Endometrial microvascular endothelial cells (primary cell): ENCODE results near the gene CTIF. TPM values are rescaled to one million over a fixed set of nuclear protein-coding genes. Genes with fewer than 3 reads are reported as not detected.

Experiments used
- in situ Hi-C: cut with HindIII; loops from 2 replicates; pipeline ENCODE4 v1.10.0; 2017; ENCODE audit warnings: low sequenced_read_pairs, low pct_unique_long_range_greater_than_20kb; ENCODE audit errors: inconsistent ontology term
- total RNA-seq: library from RNA; depleted of rRNA; stranded (reverse); fragments of >200 nt; gene quantifications from one replicate; pipeline ENCODE4 v1.2.3, GENCODE V29; 2015; ENCODE audit errors: inconsistent ontology term

The CTIF gene
- total RNA-seq, 1 donor from 2014 or later: 13.2 TPM

GRCh38 chr18:48611785-48612480 lies 73.1 kb downstream of the CTIF start:
- in situ Hi-C loops: no loop called here

DNA sequence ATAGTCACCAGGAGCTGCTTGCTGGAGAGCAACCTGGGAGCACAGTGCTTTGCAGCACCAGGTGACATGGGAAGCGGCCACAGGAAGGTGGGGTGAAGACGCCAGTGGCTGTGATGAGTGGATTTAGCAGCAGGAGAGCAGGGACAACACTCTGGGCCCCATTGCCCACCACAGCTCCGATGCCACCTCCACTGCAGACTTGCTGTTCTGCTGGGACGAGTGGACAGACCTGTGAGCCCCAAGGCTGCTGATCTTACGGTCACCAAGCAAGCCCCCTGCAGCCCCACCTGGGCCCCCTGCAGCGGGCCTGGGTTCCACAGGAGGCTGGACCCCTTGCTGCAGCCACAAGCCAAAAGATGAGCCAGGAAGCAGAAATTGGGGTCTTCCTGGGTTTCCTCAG lies 73.7 kb downstream of the CTIF start:
- in situ Hi-C loops: no loop called here

- in situ Hi-C loops: no loop called here
Measured at GRCh38 chr18:48612917-48613316, 74.1 kb downstream of the CTIF start.

DNA sequence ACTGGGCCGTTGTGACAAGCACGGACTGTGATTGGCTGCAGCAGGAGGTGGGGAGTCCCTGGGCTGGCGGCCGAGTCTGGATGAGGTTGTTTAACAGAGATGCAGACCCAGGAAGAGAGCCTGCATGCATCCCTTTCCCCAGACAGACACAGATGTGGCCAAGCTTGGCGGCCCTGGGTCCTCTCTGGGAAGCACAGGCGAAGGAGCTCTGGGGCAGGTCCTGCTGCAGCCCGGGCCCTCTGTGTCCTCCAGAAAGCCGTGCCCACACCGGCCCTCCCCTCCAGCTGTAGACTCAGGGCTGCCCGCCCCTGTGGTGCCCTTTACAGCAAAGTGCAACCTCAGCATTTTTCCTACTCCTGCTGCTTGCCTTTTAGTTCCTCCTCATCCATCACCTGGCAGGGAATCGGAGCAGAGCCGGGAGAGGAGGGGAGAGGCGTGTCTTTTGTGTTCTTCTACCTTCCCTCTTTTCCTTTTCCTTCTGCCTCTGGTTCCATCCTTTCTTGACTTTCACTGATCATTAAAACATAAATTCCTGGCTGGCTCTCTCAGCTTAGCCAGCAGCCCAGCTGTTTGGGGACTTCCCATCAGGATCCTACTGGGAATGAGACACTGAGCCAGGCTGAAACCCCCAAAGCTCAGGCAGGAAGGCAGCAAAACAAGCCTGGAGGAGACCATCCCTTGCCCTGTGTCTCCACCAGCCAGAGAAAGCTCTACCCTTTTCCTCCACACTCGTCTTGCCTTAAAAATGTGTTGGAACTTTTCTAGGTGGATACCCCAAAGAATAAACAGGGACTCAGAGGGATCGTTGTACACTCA lies 75.0 kb downstream of the CTIF start:
- in situ Hi-C loops: no loop called here

DNA sequence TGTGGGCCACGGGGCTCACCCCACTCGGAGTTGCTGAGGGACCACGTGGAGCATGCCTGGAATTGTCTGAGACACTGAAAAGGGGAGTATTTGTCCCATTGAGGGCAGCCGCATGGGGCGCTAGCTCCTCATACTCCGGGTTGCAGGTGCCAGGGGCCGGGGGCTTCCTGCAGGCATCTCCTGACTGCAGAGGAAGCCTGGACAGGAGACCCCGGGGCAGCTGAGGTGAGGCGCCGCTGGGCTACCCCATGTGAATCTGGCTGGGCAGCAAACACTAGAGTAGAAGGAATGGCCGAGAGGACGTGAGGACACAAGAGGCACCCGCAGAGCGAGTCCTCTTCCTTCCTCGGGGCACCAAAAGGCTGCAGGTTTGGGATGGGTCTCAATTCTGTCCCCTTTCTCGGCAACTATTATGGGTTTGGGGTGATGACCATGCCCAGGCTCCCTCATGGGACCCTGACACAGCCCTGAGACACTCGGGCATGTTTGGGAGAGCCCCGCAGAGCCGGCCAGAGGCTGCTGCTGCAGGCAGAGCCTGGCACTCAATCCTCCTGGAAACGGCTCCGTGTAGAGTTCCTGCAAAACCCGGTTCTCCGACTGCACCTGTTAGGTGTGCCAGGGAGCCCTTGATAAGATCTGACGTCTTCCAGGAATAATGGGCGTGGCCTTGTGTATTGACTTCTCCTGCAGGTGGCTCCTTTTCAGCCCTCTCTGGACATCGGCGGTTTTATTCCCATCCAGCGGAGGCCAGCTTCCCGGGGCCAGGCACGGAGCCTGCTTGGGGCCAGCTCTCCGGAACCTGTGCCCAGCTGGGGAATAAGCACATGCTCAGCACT lies 77.0 kb downstream of the CTIF start:
- in situ Hi-C loops: no loop called here

GRCh38 chr18:48616484-48617255 lies 77.8 kb downstream of the CTIF start:
- in situ Hi-C loops: no loop called here

DNA sequence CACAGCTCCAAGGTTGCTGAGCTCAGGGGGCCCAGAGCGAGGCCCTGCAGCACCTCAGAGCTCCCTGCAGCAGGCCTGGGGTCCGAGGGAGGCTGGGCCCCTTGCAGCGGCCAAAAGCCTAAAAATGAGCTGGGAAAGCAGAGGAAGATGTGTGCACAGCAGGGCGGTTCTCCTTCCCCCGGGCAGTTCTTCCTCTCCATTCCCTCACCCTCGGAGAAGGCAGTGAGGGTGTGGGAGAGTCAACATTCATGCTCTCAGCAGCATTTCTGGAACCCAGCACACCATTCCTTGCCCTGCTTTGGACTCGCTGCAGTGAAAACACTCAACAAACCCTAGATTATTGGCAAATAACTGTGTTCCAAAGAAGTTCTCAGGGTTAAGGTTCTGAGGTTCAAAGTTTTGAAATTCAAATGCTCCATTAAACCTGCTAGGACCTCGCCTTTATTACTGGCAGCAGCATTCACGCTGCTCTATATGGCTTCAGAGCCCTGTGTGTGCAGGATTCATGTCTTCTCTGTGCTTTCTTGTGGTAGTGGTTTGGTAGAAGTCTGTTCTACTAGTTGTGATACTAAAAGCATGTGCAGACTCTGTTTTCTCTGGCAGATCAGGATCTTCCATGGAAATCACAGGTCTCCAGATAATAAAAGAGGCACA lies 79.1 kb downstream of the CTIF start:
- in situ Hi-C loops: no loop called here

GRCh38 chr18:48619016-48619415 lies 80.2 kb downstream of the CTIF start:
- in situ Hi-C loops: no loop called here

DNA sequence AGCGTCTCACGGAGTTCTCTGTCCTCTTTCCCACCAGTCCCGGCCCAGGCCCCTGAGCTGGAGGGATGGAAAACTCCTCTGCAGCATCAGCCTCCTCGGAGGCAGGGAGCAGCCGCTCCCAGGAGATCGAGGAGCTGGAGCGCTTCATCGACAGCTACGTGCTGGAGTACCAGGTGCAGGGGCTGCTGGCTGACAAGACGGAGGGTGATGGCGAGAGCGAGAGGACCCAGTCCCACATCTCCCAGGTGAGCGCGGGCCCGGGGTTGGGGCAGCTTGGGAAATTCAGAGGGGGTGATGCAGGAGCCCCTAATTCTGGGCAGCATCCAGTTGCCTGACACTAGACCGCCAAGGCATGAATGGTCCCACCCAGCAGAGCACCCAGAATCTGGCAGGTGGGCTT lies 80.7 kb downstream of the CTIF start:
- in situ Hi-C loops: no loop called here

DNA sequence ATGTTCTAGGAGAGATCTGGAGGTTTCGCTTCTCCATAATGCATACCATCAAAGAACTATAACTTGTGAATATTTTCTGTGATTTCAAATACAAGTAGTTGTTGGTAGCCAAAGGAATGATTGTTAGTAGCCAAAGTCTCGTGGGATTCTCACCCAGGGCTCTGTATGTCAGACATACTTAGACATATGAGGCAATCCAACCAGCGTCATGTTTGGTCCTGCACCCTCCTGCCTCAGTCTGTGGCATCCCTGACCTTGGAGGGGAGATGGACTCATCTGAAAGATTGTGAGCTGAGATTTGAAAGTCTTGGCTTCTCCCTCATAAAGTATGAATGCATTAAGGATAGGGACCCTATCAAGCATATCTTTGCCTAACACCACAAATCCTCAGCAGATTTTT lies 81.2 kb downstream of the CTIF start:
- in situ Hi-C loops: no loop called here

DNA sequence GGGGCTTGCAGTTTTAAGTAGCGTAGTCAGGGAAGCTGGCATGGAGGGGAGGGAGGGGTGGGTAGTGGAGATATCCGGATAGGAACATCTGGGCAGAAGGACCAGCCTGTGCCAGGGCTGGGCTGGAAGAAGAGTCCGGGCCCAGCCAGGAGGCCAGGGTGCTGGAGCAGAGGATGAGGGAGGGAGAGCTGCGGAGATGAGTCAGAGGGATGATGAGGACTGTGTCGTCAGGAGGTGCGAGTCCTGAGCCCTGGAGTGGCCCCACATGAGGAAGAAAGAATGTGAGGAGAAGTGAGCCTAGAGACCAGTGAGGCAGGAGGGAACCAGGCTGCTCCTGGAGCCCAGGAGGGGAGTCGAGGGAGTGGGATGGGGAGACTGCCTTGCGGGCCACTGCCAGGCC lies 82.4 kb downstream of the CTIF start:
- in situ Hi-C loops: no loop called here

- in situ Hi-C loops: no loop called here
Measured at GRCh38 chr18:48621815-48622555, 83.2 kb downstream of the CTIF start.

- in situ Hi-C loops: no loop called here
Measured at GRCh38 chr18:48622911-48623431, 84.1 kb downstream of the CTIF start.

DNA sequence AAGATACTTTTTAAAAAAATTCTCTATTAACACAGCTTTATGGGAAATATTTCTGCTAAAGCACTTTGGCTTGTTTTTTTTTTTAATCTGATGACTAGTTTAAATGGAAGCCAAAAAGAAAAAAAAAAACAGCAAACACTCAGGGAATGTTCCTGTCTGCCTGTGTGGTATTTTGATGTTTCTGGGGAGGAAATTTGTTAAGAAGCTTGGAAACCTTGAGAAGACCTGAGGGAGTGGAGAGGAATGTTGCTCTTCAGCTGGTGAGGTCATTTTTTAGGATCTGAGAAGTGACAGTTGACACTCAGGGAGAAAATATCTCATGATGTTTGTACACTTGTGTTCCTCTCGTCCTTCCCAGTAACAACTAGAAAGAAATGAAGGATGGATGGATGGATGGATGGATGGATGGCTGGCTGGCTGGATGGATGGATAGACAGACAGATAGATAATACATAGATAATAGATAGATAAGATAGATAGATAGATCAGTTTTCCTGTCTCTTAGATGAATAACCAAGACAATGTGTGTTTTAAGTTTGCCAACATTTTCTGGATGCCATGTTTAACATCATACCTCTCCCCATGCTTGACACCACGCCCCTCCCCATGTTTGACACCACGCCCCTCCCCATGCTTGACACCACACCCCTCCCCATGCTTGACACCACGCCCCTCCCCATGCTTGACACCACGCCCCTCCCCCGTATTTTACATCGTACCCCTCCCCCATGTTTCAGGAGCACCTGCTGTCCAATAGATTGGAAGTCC lies 84.8 kb downstream of the CTIF start:
- in situ Hi-C loops: no loop called here

DNA sequence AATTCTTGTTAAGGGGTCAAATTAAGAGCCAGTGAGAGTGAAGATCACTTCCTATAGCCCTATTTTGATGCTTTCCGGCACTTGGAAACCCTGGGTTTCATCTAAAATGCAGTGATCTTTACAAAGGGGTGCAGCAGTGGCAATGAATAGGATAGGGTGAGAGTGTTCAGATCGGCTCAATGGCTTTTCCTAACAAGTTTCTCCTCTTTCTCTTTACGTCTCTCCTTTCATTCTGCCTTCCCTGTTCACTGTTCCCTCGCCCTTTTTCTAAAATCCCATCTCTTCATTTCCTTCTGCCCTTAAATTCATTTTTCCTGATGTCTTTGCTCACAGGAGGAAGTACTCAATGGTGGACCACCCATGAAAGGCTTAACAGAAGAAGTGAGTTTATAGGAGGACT lies 86.0 kb downstream of the CTIF start:
- in situ Hi-C loops: no loop called here

DNA sequence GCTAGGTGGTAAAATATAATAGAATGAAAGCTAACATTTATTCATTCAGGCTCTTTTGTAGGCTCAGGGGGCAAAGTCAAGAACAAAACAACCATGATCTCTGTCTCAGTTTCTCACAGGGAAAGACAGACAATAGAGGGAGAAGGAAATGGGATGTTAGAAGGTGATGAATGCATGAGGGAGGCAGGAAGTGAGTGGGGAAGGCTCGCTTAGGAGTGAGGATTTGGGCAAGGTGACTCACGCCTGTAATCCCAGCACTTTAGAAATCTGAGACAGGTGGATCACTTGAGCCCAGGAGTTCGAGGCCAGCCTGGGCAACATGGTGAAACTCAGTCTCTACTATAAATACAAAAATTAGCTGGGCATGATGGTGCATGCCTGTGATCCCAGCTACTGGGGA lies 88.4 kb downstream of the CTIF start:
- in situ Hi-C loops: no loop called here

DNA sequence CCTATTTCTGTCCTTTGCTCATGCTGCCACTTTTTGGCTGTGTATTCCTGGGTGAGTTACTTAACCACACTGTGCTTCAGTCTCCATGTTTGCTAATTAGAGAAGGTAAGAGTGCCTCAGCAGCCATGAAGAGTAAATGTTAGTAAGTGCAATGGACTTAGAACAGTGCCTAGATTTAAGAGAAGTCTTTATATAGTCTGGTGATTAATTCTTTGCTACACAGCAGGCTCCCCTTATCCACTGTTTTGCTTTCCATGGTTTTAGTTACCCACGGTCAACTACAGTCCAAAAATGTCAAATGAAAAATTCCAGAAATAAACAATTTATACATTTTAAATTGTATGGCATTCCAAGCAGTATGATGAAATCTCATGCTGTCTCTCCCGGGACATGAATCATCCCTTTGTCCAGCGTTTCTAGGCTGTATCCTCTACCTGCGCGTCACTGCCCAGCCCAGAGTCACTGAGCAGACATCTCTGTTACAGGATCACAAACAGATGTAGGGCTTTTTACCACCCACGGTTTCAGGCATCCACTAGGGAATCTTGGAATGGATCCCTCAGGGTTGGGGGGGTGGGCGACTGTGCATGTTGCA lies 91.0 kb downstream of the CTIF start:
- in situ Hi-C loops: no loop called here
